Ovary (tissue), 9 donors: Measurements from ENCODE around the gene AKAP6. TPM values are rescaled to one million over a fixed set of nuclear protein-coding genes. Genes with fewer than 3 reads are reported as not detected.

ENCODE experiments used
- DNase-seq, 5 donors: peaks; one replicate each; pipeline ENCODE4 v3.0.0-alpha.2; 2019 to 2020
- H3K27ac ChIP-seq, 2 donors: fragments of 200-600 bp; one replicate each; pipeline versions ENCODE4 v1.5.1 to v1.8.0; 2019 to 2022
- H3K27me3 ChIP-seq: fragments of 200-600 bp; one replicate; pipeline ENCODE4 v1.8.0; 2022
- H3K36me3 ChIP-seq: fragments of 200-600 bp; sonication (generic); one replicate; pipeline ENCODE4 v1.5.1; 2019
- H3K4me1 ChIP-seq: one replicate; pipeline ENCODE4 v1.8.1; 2013; ENCODE audit warnings: mild to moderate bottlenecking, moderate library complexity; ENCODE audit not compliant: insufficient read depth
- H3K4me3 ChIP-seq: fragments of 200-600 bp; sonication (generic); one replicate; pipeline ENCODE4 v1.5.1; 2017
- H3K9me3 ChIP-seq, 2 donors: fragments of 200-600 bp in 1 of 2; sonication (generic) in 1 of 2; one replicate each; pipeline versions ENCODE4 v1.5.1 to v1.8.1; 2013 to 2019; ENCODE audit warnings: mild to moderate bottlenecking in 1 of 2, moderate library complexity in 1 of 2
- CTCF ChIP-seq, 3 donors: fragments of 450-650 bp in 2 of 3; fragments of 200-600 bp in 1 of 3; IDR thresholded peaks; one replicate each; pipeline versions ENCODE4 v1.5.1 to v1.8.0; 2016 to 2022; ENCODE audit warnings: antibody characterized with exemption in 3 of 3, mild to moderate bottlenecking in 1 of 3
- EP300 ChIP-seq: sonication (generic); formaldehyde crosslinking; IDR thresholded peaks from one replicate; pipeline ENCODE4 v1.6.1; 2017; ENCODE audit warnings: antibody characterized with exemption
- POLR2A ChIP-seq: fragments of 450-650 bp; IDR thresholded peaks from one replicate; pipeline ENCODE4 v1.6.1; 2017; ENCODE audit warnings: antibody characterized with exemption, mild to moderate bottlenecking, moderate library complexity
- WGBS, 3 donors: extraction: QIAGEN DNeasy Blood & Tissue Kit in 1 of 3; methylation state at CpG; one replicate each; pipeline versions ENCODE4 v1.1.5 to v1.1.7; 2013 to 2017; 5-methylcytosine and 5-hydroxymethylcytosine counted together
- intact Hi-C, 4 donors: fragments of 100-400 bp; cut with DNase I; formaldehyde crosslinking; loops; one replicate each; pipeline versions ENCODE4 v1.11.0 to v1.15.1; 2022 to 2023
- polyA plus RNA-seq, 2 donors: library from polyadenylated mRNA; stranded (reverse); fragments of 200-250 nt in 1 of 2; fragments of 350-450 nt in 1 of 2; fragmentation: Illumina TruSeq in 1 of 2; extraction: RNeasy Lipid Tissue Mini Kit (QIAGEN cat#74804) in 1 of 2; gene quantifications; one replicate each; pipeline ENCODE4 v1.2.3, GENCODE V29; 2013 to 2014
- total RNA-seq, 7 donors: library from RNA; depleted of rRNA in 2 of 7; stranded (reverse); fragments of >200 nt in 2 of 7; fragmentation: NEBNext Ultra II Directional in 3 of 7; extraction: Animal tissue kit (Norgen Biotek cat#: 25700) in 3 of 7; gene quantifications; one replicate each; pipeline versions ENCODE4 v1.1.0 to v1.2.4, GENCODE V29; 2016 to 2023
- donor health status: DM: no; HTN: no; CAD: no; lungs with moderate emphysema.
- donor health status: DM: no; HTN: no; CAD: no.
- donor health status: Bipolar disorder and iron deficiency.
- donor health status: DM: yes; HTN: yes; CAD: no.
- donor health status: DM: no; HTN: no; CAD: no.
- donor health status: DM: yes; HTN: yes; CAD: no.

AKAP6 gene
- total and polyA plus RNA-seq, 9 donors, result 2.3 to 13.1 (median 6.9) TPM

- no peak for DNase-seq
- H3K4me1 ChIP-seq, result no peaks in the 10 kb centered on the region
- no peak overlapping the region for H3K4me3 ChIP-seq
- WGBS, 3 donors, result 80 to 92% (median 87%) methylated on average over 3 of the region's 3 CpGs
- H3K27me3 ChIP-seq, result no peaks in the 10 kb centered on the region
- TF ChIP-seq EP300, result no peak
- no peak for TF ChIP-seq POLR2A
- intact Hi-C loops, result no loop called here
- H3K27ac ChIP-seq, result no peak overlapping the region
- H3K36me3 ChIP-seq, result no peaks in the 10 kb centered on the region
- no peaks in the 10 kb centered on the region for H3K9me3 ChIP-seq
Measured at GRCh38 chr14:32835924-32836323, 506.8 kb downstream of the AKAP6 start.

GRCh38 chr14:32841698-32842097 is 512.6 kb downstream of the AKAP6 start:
- Histone ChIP-seq H3K27ac (no peak overlapping the region), H3K4me1 (no peaks in the 10 kb centered on the region), H3K9me3 (no peaks in the 10 kb centered on the region), H3K36me3 (no peaks in the 10 kb centered on the region), H3K4me3 (no peak overlapping the region), H3K27me3 (no peaks in the 10 kb centered on the region)
- intact Hi-C loops, result no loop called here
- no peak for TF ChIP-seq EP300
- no peak for TF ChIP-seq POLR2A
- TF ChIP-seq CTCF (IDR thresholded peaks at IDR 0.05), result no peak
- no peak for DNase-seq

GRCh38 chr14:32846821-32847365 is 517.8 kb downstream of the AKAP6 start:
- no peak for TF ChIP-seq EP300
- TF ChIP-seq CTCF (IDR thresholded peaks at IDR 0.05), result no peak
- no peak for TF ChIP-seq POLR2A

GRCh38 chr14:32847867-32848266 is 518.8 kb downstream of the AKAP6 start:
- no peak for TF ChIP-seq CTCF (IDR thresholded peaks at IDR 0.05)
- no peak for TF ChIP-seq POLR2A
- TF ChIP-seq EP300, result no peak
- H3K4me1 ChIP-seq, result no peaks in the 10 kb centered on the region
- 86 to 90% (median 88%) methylated on average over 4 of the region's 4 CpGs for WGBS, 3 donors
- H3K4me3 ChIP-seq, result no peak overlapping the region
- H3K27ac ChIP-seq, result no peak overlapping the region
- H3K36me3 ChIP-seq, result no peaks in the 10 kb centered on the region
- intact Hi-C loops, result no loop called here
- no peaks in the 10 kb centered on the region for H3K27me3 ChIP-seq
- DNase-seq, result no peak
- H3K9me3 ChIP-seq, result no peaks in the 10 kb centered on the region

More at GRCh38 chr14:32846821-32847365, 517.8 kb downstream of the AKAP6 start:
- Histone ChIP-seq H3K9me3 (no peaks in the 10 kb centered on the region), H3K27me3 (no peaks in the 10 kb centered on the region), H3K4me3 (no peak overlapping the region), H3K4me1 (no peaks in the 10 kb centered on the region), H3K27ac (no peak overlapping the region), H3K36me3 (no peaks in the 10 kb centered on the region)
- 42 to 45% (median 42%) methylated on average over 2 of the region's 2 CpGs for WGBS, 3 donors
- intact Hi-C loops, result no loop called here
- DNase-seq, result no peak

GRCh38 chr14:32865827-32866376 is 536.8 kb downstream of the AKAP6 start:
- intact Hi-C loops, result no loop called here
- Histone ChIP-seq H3K27ac (no peak overlapping the region), H3K27me3 (no peaks in the 10 kb centered on the region), H3K9me3 (no peaks in the 10 kb centered on the region), H3K4me3 (no peak overlapping the region), H3K36me3 (no peaks in the 10 kb centered on the region), H3K4me1 (no peaks in the 10 kb centered on the region)
- 67 to 76% (median 75%) methylated on average over 5 of the region's 5 CpGs for WGBS, 3 donors
- TF ChIP-seq EP300 (no peak), POLR2A (no peak), CTCF (IDR thresholded peaks at IDR 0.05) (no peak)
- no peak for DNase-seq
